HEK293 (cell line): Measurements from ENCODE around the gene CCDC3.

Experiments
- CTCF ChIA-PET: fragments of 350-600 bp; formaldehyde crosslinking; extraction: SDS; loops from one replicate; lab custom pipeline; 2021; ENCODE audit warnings: antibody characterized with exemption; lab: Yijun Ruan, JAX
- POLR2A ChIA-PET: fragments of 300-600 bp; formaldehyde crosslinking; extraction: SDS; loops from one replicate; lab custom pipeline; 2020; ENCODE audit warnings: antibody characterized with exemption, inconsistent platforms; lab: Yijun Ruan, JAX
- H3K27ac ChIP-seq: fragments of 200-500 bp; sonication (Bioruptor generic); 2 replicates; pipeline ENCODE4 v1.5.1; 2014; ENCODE audit warnings: low read depth, low read length, control low read depth, inconsistent platforms; ENCODE audit errors: extremely low read depth
- H3K36me3 ChIP-seq, 2 experiments: fragments of 200-500 bp in 1 of 2; sonication (Bioruptor generic) in 1 of 2; 1 replicate in 1 of 2; 2 replicates in 1 of 2; pipeline ENCODE4 v1.5.1; 2014 to 2017; ENCODE audit warnings: inconsistent platforms in 2 of 2, low read length in 2 of 2; ENCODE audit not compliant: control insufficient read depth in 2 of 2, insufficient read depth in 1 of 2
- H3K4me1 ChIP-seq: fragments of 200-500 bp; sonication (Bioruptor generic); 2 replicates; pipeline ENCODE4 v1.5.1; 2014; ENCODE audit warnings: mild to moderate bottlenecking, low read length, inconsistent platforms; ENCODE audit not compliant: control insufficient read depth, insufficient read depth
- H3K4me3 ChIP-seq: 2 replicates; pipeline ENCODE4 v1.5.1; 2011; ENCODE audit warnings: low read depth, mild to moderate bottlenecking, control low read depth, low read length, moderate library complexity
- H3K9me3 ChIP-seq: fragments of 200-500 bp; sonication (Bioruptor generic); 2 replicates; pipeline ENCODE4 v1.5.1; 2014; ENCODE audit warnings: low read depth, low read length, inconsistent platforms; ENCODE audit not compliant: control insufficient read depth, insufficient read depth
- FEZF1 ChIP-seq: fragments of 450-650 bp; formaldehyde crosslinking; IDR thresholded peaks from 2 replicates; pipeline ENCODE4 v1.5.1; 2016; ENCODE audit warnings: missing biosample characterization, missing genetic modification characterization
- MEIS1 ChIP-seq: sonication (generic); formaldehyde crosslinking; IDR thresholded peaks from 2 replicates; pipeline ENCODE4 v1.8.1; 2022; ENCODE audit warnings: missing genetic modification reagents, mild to moderate bottlenecking, borderline replicate concordance
- REPIN1 ChIP-seq: fragments of 450-650 bp; formaldehyde crosslinking; IDR thresholded peaks from 2 replicates; pipeline ENCODE4 v1.5.1; 2017; ENCODE audit warnings: missing biosample characterization, missing genetic modification characterization, low read depth
- SETDB1 ChIP-seq: IDR thresholded peaks from one replicate; pipeline ENCODE4 v1.6.1; 2017; ENCODE audit warnings: mild to moderate bottlenecking, low read length, moderate library complexity, mixed read lengths; ENCODE audit not compliant: insufficient read length
- YY2 ChIP-seq: fragments of 450-650 bp; formaldehyde crosslinking; IDR thresholded peaks from 2 replicates; pipeline ENCODE4 v1.5.1; 2016; ENCODE audit warnings: missing biosample characterization, missing genetic modification characterization
- ZFP41 ChIP-seq: fragments of 450-650 bp; formaldehyde crosslinking; IDR thresholded peaks from 2 replicates; pipeline ENCODE4 v1.5.1; 2016; ENCODE audit warnings: missing biosample characterization, missing genetic modification characterization, borderline replicate concordance
- ZIC2 ChIP-seq: fragments of 450-650 bp; formaldehyde crosslinking; IDR thresholded peaks from 2 replicates; pipeline ENCODE4 v1.5.1; 2016; ENCODE audit warnings: missing biosample characterization, missing genetic modification characterization
- ZNF133 ChIP-seq: fragments of 450-650 bp; formaldehyde crosslinking; IDR thresholded peaks from 2 replicates; pipeline ENCODE4 v1.5.1; 2016; ENCODE audit warnings: missing biosample characterization, missing genetic modification characterization
- ZNF18 ChIP-seq: fragments of 450-650 bp; formaldehyde crosslinking; IDR thresholded peaks from 2 replicates; pipeline ENCODE4 v1.5.1; 2016; ENCODE audit warnings: missing biosample characterization, missing genetic modification characterization
- ZNF26 ChIP-seq: fragments of 450-650 bp; formaldehyde crosslinking; IDR thresholded peaks from 2 replicates; pipeline ENCODE4 v1.5.1; 2016; ENCODE audit warnings: missing biosample characterization, missing genetic modification characterization
- ZNF394 ChIP-seq: fragments of 450-650 bp; formaldehyde crosslinking; IDR thresholded peaks from 2 replicates; pipeline ENCODE4 v1.5.1; 2016; ENCODE audit warnings: missing biosample characterization, missing genetic modification characterization, mild to moderate bottlenecking, moderate library complexity, borderline replicate concordance
- ZNF561 ChIP-seq: fragments of 450-650 bp; IDR thresholded peaks from 2 replicates; pipeline ENCODE4 v1.5.1; 2018; ENCODE audit warnings: missing biosample characterization, missing genetic modification characterization, borderline replicate concordance
- ZNF629 ChIP-seq: fragments of 450-650 bp; formaldehyde crosslinking; IDR thresholded peaks from 2 replicates; pipeline ENCODE4 v1.5.1; 2017; ENCODE audit warnings: missing biosample characterization, missing genetic modification characterization
- TF ChIP-seq, protein P1 (sequence below): fragments of 450-650 bp; formaldehyde crosslinking; optimal IDR thresholded peaks from 2 replicates; pipeline ENCODE3; 2016; ENCODE audit warnings: missing biosample characterization, mild to moderate bottlenecking, missing genetic modification characterization
- TF ChIP-seq, protein P2 (sequence below): fragments of 450-650 bp; formaldehyde crosslinking; IDR thresholded peaks from 2 replicates; pipeline ENCODE4 v1.5.1; 2017; ENCODE audit warnings: missing biosample characterization, missing genetic modification characterization
- TF ChIP-seq, protein P3 (sequence below): fragments of 450-650 bp; formaldehyde crosslinking; IDR thresholded peaks from 2 replicates; pipeline ENCODE4 v1.5.1; 2016; ENCODE audit warnings: missing biosample characterization, missing genetic modification characterization
- TF ChIP-seq, protein P4 (sequence below): fragments of 450-650 bp; formaldehyde crosslinking; IDR thresholded peaks from 2 replicates; pipeline ENCODE4 v1.5.1; 2016; ENCODE audit warnings: missing biosample characterization, missing genetic modification characterization, low read depth
- TF ChIP-seq, protein P5 (sequence below): fragments of 450-650 bp; formaldehyde crosslinking; IDR thresholded peaks from 2 replicates; pipeline ENCODE4; 2016; ENCODE audit warnings: missing biosample characterization, missing genetic modification characterization

The CCDC3 gene

DNA sequence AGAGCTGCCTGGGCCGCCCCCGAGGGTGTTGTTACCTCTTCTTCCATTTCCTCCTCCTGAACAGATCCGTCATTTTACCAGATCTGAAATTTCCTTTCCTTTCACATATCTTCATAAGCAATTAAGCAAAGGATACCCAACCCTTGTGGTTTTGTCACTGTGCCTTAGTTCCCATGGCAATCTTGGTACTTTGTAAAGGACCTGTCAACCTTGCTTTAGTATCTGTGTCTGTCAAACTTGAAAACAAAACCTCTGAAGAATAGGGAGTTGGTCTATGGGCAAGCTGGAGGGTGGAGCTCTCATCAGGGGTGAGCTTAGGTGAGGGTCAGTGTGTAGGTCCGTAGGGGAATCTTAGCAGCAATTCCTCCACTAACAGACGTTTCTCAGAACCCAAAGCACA is 25.4 kb upstream of the CCDC3 start:
- ChIA-PET CTCF (no interaction called here), POLR2A (no interaction called here)
- Histone ChIP-seq H3K36me3 (no peaks in the 10 kb centered on the region), H3K27ac (no peak overlapping the region), H3K4me1 (no peaks in the 10 kb centered on the region), H3K9me3 (no peaks in the 10 kb centered on the region), H3K4me3 (no peak overlapping the region)
- no peak for TF ChIP-seq ZFP41
- no peak for TF ChIP-seq ZIC2
- no peak for TF ChIP-seq REPIN1 (tag by site-specific recombination)
- TF ChIP-seq ZNF561 = no peak
- TF ChIP-seq, protein P1, sequence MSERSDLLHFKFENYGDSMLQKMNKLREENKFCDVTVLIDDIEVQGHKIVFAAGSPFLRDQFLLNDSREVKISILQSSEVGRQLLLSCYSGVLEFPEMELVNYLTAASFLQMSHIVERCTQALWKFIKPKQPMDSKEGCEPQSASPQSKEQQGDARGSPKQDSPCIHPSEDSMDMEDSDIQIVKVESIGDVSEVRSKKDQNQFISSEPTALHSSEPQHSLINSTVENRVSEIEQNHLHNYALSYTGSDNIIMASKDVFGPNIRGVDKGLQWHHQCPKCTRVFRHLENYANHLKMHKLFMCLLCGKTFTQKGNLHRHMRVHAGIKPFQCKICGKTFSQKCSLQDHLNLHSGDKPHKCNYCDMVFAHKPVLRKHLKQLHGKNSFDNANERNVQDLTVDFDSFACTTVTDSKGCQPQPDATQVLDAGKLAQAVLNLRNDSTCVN (tag by site-specific recombination) = no peak
- TF ChIP-seq ZNF26 = no peak
- TF ChIP-seq, protein P2, sequence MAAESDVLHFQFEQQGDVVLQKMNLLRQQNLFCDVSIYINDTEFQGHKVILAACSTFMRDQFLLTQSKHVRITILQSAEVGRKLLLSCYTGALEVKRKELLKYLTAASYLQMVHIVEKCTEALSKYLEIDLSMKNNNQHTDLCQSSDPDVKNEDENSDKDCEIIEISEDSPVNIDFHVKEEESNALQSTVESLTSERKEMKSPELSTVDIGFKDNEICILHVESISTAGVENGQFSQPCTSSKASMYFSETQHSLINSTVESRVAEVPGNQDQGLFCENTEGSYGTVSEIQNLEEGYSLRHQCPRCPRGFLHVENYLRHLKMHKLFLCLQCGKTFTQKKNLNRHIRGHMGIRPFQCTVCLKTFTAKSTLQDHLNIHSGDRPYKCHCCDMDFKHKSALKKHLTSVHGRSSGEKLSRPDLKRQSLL (tag by site-specific recombination) = no peak
- no peak for TF ChIP-seq FEZF1 (tag by site-specific recombination)
- no peak for TF ChIP-seq YY2 (tag by site-specific recombination)
- TF ChIP-seq MEIS1 (CRISPR knock-in tag) = no peak
- no peak for TF ChIP-seq ZNF133
- TF ChIP-seq ZNF629 = no peak

- Histone ChIP-seq H3K4me3 (no peak overlapping the region), H3K9me3 (no peaks in the 10 kb centered on the region), H3K4me1 (no peaks in the 10 kb centered on the region), H3K27ac (no peak overlapping the region), H3K36me3 (no peaks in the 10 kb centered on the region)
- TF ChIP-seq ZNF18 (tag by site-specific recombination) (no peak), SETDB1 (peak; percentile 53)
- ChIA-PET POLR2A (no interaction called here), CTCF (no interaction called here)
Observed at GRCh38 chr10:13023754-13024153, 22.2 kb upstream of the CCDC3 start.

DNA sequence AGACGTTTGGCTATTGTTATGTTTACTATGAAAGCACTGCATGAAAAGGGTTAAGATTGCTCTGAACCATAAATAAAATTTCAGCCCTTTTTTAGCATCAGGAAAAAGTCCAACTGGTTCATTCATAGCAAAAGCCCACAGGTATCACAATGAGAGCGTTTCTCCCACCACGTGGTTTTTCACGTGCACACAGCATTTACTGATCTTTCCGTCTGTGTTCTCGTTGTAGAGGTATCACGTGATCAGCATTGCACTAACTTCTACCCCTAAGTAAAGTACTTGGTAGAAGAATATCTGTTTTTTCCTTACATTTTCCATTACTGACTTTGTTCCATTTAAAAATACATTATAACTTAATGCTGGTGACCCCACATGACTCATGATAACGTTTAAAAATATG is 17.8 kb upstream of the CCDC3 start:
- no peak overlapping the region for H3K4me3 ChIP-seq
- ChIA-PET POLR2A (no interaction called here), CTCF (no interaction called here)
- no peaks in the 10 kb centered on the region for H3K36me3 ChIP-seq
- no peaks in the 10 kb centered on the region for H3K4me1 ChIP-seq
- H3K27ac ChIP-seq = no peak overlapping the region
- H3K9me3 ChIP-seq = no peaks in the 10 kb centered on the region
- TF ChIP-seq, protein P3, sequence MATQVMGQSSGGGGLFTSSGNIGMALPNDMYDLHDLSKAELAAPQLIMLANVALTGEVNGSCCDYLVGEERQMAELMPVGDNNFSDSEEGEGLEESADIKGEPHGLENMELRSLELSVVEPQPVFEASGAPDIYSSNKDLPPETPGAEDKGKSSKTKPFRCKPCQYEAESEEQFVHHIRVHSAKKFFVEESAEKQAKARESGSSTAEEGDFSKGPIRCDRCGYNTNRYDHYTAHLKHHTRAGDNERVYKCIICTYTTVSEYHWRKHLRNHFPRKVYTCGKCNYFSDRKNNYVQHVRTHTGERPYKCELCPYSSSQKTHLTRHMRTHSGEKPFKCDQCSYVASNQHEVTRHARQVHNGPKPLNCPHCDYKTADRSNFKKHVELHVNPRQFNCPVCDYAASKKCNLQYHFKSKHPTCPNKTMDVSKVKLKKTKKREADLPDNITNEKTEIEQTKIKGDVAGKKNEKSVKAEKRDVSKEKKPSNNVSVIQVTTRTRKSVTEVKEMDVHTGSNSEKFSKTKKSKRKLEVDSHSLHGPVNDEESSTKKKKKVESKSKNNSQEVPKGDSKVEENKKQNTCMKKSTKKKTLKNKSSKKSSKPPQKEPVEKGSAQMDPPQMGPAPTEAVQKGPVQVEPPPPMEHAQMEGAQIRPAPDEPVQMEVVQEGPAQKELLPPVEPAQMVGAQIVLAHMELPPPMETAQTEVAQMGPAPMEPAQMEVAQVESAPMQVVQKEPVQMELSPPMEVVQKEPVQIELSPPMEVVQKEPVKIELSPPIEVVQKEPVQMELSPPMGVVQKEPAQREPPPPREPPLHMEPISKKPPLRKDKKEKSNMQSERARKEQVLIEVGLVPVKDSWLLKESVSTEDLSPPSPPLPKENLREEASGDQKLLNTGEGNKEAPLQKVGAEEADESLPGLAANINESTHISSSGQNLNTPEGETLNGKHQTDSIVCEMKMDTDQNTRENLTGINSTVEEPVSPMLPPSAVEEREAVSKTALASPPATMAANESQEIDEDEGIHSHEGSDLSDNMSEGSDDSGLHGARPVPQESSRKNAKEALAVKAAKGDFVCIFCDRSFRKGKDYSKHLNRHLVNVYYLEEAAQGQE (tag by site-specific recombination) = no peak
- TF ChIP-seq, protein P4, sequence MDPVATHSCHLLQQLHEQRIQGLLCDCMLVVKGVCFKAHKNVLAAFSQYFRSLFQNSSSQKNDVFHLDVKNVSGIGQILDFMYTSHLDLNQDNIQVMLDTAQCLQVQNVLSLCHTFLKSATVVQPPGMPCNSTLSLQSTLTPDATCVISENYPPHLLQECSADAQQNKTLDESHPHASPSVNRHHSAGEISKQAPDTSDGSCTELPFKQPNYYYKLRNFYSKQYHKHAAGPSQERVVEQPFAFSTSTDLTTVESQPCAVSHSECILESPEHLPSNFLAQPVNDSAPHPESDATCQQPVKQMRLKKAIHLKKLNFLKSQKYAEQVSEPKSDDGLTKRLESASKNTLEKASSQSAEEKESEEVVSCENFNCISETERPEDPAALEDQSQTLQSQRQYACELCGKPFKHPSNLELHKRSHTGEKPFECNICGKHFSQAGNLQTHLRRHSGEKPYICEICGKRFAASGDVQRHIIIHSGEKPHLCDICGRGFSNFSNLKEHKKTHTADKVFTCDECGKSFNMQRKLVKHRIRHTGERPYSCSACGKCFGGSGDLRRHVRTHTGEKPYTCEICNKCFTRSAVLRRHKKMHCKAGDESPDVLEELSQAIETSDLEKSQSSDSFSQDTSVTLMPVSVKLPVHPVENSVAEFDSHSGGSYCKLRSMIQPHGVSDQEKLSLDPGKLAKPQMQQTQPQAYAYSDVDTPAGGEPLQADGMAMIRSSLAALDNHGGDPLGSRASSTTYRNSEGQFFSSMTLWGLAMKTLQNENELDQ (tag by site-specific recombination) = no peak
- TF ChIP-seq, protein P1 (tag by site-specific recombination) = no peak
- TF ChIP-seq, protein P5, sequence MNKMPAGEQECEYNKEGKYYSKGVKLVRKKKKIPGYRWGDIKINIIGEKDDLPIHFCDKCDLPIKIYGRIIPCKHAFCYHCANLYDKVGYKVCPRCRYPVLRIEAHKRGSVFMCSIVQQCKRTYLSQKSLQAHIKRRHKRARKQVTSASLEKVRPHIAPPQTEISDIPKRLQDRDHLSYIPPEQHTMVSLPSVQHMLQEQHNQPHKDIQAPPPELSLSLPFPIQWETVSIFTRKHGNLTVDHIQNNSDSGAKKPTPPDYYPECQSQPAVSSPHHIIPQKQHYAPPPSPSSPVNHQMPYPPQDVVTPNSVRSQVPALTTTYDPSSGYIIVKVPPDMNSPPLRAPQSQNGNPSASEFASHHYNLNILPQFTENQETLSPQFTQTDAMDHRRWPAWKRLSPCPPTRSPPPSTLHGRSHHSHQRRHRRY (tag by site-specific recombination) = no peak
- no peak for TF ChIP-seq ZNF394 (tag by site-specific recombination)
